Esophagus muscularis mucosa (tissue), 3 donors: ENCODE measurements around the gene PPP6R3.

ENCODE experiments used
- CTCF ChIP-seq, 3 experiments: fragments of 200-600 bp in 2 of 3; fragments of 450-650 bp in 1 of 3; sonication (generic) in 2 of 3; IDR thresholded peaks; one replicate each; pipeline ENCODE4 v1.5.1; 2017 to 2019; ENCODE audit warnings: antibody characterized with exemption in 3 of 3, mild to moderate bottlenecking in 2 of 3, moderate library complexity in 1 of 3
- POLR2AphosphoS5 ChIP-seq, 2 donors: sonication (generic); formaldehyde crosslinking; IDR thresholded peaks; one replicate each; pipeline ENCODE4 v1.6.1; 2017; ENCODE audit warnings: antibody characterized with exemption in 2 of 2

DNA sequence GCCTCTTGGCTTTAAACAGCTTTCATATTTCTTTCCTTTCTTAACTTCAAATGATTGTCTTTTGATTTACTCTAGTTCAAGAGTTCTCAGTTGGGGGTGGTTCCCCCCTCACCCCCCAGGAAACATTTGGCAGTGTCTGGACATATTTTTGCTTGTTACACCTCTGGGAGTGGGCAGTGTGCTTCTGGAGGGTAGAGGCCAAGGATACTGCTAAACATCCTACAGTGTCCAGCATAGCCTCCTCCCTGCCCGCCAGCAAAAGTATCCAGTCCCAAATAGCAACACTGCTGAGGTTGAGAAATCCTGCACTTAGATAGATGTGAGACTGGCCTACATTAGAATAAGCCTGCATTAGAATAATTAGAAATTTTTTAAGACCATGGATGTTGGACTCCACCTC lies 3.2 kb downstream of the PPP6R3 start:
- TF ChIP-seq CTCF (IDR thresholded peaks at IDR 0.05) (no peak), POLR2AphosphoS5 (IDR thresholded peaks at IDR 0.05) (no peak)
